ENCODE results near the gene PRSS1.
A peak's percentile ranks its signal among the peaks of the same experiment; 100 is the strongest.

Gene PRSS1

GRCh38 chr7:142793156-142793555 is 43.9 kb downstream of the PRSS1 start:
- no peak for DNase-seq (ENCODE audit: low read depth, low spot score)

- DNase-seq (ENCODE audit: low read depth, low spot score): no peak
These were observed 46.1 kb downstream of the PRSS1 start for GRCh38 chr7:142795339-142795863.

DNA sequence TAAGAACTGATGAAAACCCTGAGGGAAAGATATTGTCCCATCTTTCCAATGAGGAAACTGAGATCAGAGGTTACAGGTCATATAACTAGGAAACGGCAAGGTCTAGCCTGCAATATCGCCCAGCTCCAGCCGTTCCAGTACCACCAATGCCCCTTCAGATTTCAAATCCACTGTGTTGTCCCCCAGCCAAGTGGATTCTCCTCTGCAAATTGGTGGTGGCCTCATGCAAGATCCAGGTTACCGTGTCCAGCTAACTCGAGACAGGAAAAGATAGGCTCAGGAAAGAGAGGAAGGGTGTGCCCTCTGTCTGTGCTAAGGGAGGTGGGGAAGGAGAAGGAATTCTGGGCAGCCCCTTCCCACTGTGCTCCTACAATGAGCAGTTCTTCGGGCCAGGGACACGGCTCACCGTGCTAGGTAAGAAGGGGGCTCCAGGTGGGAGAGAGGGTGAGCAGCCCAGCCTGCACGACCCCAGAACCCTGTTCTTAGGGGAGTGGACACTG is 46.8 kb downstream of the PRSS1 start:
- DNase-seq (ENCODE audit: low read depth, low spot score): no peak

GRCh38 chr7:142796501-142797390 is 47.5 kb downstream of the PRSS1 start:
- peak; percentile 36 for DNase-seq (ENCODE audit: low read depth, low spot score)

GRCh38 chr7:142797391-142798377 is 48.4 kb downstream of the PRSS1 start:
- no peak for DNase-seq (ENCODE audit: low read depth, low spot score)

GRCh38 chr7:142798451-142799436 is 49.5 kb downstream of the PRSS1 start:
- DNase-seq (ENCODE audit: low read depth, low spot score): no peak

- no peak for DNase-seq (ENCODE audit: low read depth, low spot score)
These were observed 50.2 kb downstream of the PRSS1 start for GRCh38 chr7:142799437-142799835.

DNA sequence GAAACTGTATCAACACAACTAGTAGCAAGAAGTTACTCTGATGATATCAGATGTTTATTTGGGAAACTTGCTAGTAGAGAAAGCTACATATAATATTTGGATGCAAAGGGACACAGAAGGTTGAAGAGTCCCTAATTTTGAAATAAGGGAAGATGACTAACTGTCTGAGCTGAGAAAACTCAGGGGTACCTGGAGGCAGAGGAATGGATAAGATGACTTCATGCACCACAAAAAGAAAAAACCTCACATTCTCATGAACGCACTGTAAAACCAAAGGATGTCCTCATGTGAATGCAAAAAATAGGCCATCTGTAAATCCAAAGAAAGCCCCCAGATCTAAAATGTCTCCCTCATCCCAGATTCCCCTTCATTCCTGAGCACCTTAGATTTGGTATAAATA is 50.8 kb downstream of the PRSS1 start:
- no peak for DNase-seq (ENCODE audit: low read depth, low spot score)

GRCh38 chr7:142800699-142801260 is 51.5 kb downstream of the PRSS1 start:
- no peak for DNase-seq (ENCODE audit: low read depth, low spot score)

GRCh38 chr7:142801601-142802295 is 52.5 kb downstream of the PRSS1 start:
- no peak for DNase-seq (ENCODE audit: low read depth, low spot score)

- DNase-seq (ENCODE audit: low read depth, low spot score): no peak
These were observed 53.0 kb downstream of the PRSS1 start for GRCh38 chr7:142802301-142802700.

All from ELF-1 (cell line).